Heart right ventricle (tissue), 16 donors: ENCODE results near the gene ZNF408. TPM values are rescaled to one million over a fixed set of nuclear protein-coding genes. Genes with fewer than 3 reads are reported as not detected.
"Not testable (repeated sequence)": the region's sequence is repeated elsewhere in the genome, so short reads cannot be mapped to it uniquely, and the experiment has no call there.

ENCODE experiments used
- ATAC-seq, 8 donors: fragments of 200-7000 bp; cut with Tn5 transposase; one replicate each; pipeline ENCODE4 v1.9.1; 2020; ENCODE audit warnings: mild to moderate bottlenecking in 8 of 8, moderate library complexity in 8 of 8, moderate number of reproducible peaks in 1 of 8
- DNase-seq, 2 donors: peaks; one replicate each; pipeline ENCODE4 v3.0.0-alpha.2; 2020
- H3K27ac ChIP-seq, 10 donors: fragments of 200-600 bp; sonication (generic) in 2 of 10; one replicate each; pipeline versions ENCODE4 v1.5.0 to v1.8.0; 2020 to 2022; ENCODE audit warnings: mild to moderate bottlenecking in 3 of 10
- H3K27me3 ChIP-seq, 7 donors: fragments of 200-600 bp; one replicate each; pipeline ENCODE4 v1.8.0; 2021 to 2022; ENCODE audit warnings: mild to moderate bottlenecking in 2 of 7
- H3K36me3 ChIP-seq, 9 donors: fragments of 200-600 bp; sonication (generic) in 1 of 9; one replicate each; pipeline versions ENCODE4 v1.5.0 to v1.8.0; 2020 to 2022; ENCODE audit warnings: mild to moderate bottlenecking in 2 of 9
- H3K4me1 ChIP-seq, 9 donors: fragments of 200-600 bp; sonication (generic) in 1 of 9; one replicate each; pipeline versions ENCODE4 v1.5.0 to v1.8.0; 2020 to 2022; ENCODE audit warnings: mild to moderate bottlenecking in 4 of 9
- H3K4me3 ChIP-seq, 10 donors: fragments of 200-600 bp; sonication (generic) in 2 of 10; one replicate each; pipeline versions ENCODE4 v1.5.0 to v1.8.0; 2020 to 2022; ENCODE audit warnings: mild to moderate bottlenecking in 7 of 10, moderate library complexity in 2 of 10
- H3K9me3 ChIP-seq, 11 donors: fragments of 200-600 bp in 10 of 11; sonication (generic) in 2 of 11; one replicate each; pipeline versions ENCODE4 v1.5.0 to v1.8.0; 2013 to 2022; ENCODE audit warnings: mild to moderate bottlenecking in 2 of 11, control low read depth in 1 of 11, moderate library complexity in 1 of 11
- WGBS, 2 donors: extraction: QIAGEN DNeasy Blood & Tissue Kit; methylation state at CpG; one replicate each; pipeline ENCODE4 v1.1.7; 2013; ENCODE audit warnings: inconsistent platforms in 1 of 2; 5-methylcytosine and 5-hydroxymethylcytosine counted together
- intact Hi-C, 10 donors: fragments of 100-400 bp; cut with DNase I; formaldehyde crosslinking; loops; one replicate each; pipeline versions ENCODE4 v1.11.1 to v1.14.2; 2022
- polyA plus RNA-seq, 2 donors: library from polyadenylated mRNA; stranded (reverse); fragments of 200-250 nt; gene quantifications; one replicate each; pipeline ENCODE4 v1.2.3, GENCODE V29; 2013
- total RNA-seq, 10 donors: library from RNA; stranded (reverse); fragmentation: NEBNext Ultra II Directional in 3 of 10; extraction: Animal tissue kit (Norgen Biotek cat#: 25700) in 3 of 10; gene quantifications; one replicate each; pipeline versions ENCODE4 v1.2.1 to v1.2.4, GENCODE V29; 2021 to 2023
- TF ChIP-seq, protein P1 (sequence below), 9 donors: fragments of 200-600 bp; sonication (generic) in 2 of 9; IDR thresholded peaks; one replicate each; pipeline versions ENCODE4 v1.5.0 to v1.8.0; 2021 to 2022; ENCODE audit warnings: antibody characterized with exemption in 9 of 9, mild to moderate bottlenecking in 5 of 9, moderate library complexity in 1 of 9
- donor health status: Arrhythmogenic right ventricular cardiomyopathy.
- donor health status: ischemic (EF 13 %, LVEDD 7.1; RV severe dilation, severe dysfunction).
- donor health status: healthy with polysubstance abuse.
- donor health status: DM: no; HTN: yes; CAD: no.
- donor health status: DM: no; HTN: no; CAD: no.
- donor health status: ischemic (EF 25% LVEDD 6.9; RV normal size, moderate dysfunction).
- donor health status: ischemic (EF 25% LVEDD 5.7; RV mildly dilated, moderate dysfunction).
- donor health status: healthy.
- donor health status: DM: yes; HTN: yes; CAD: no.
- donor health status: Ischemic cardiomyopathy.
- donor health status: ischemic (EF 35%, LVEDD 5.7; RV mildly dilated, moderate dysfunction).
- donor health status: nonischemic (EF 11% LVEDD 7.7; RV severe dilation, severe dysfunction).
- donor health status: DM: yes; HTN: yes; CAD: no.
- donor health status: PGD.
- donor health status: ischemic (EF 29% LVEDD 5.4; RV normal size, mild dysfunction).
- donor health status: nonischemic (EF 23%, LVEDD 6.1; RV moderate dilation, normal function).

Gene ZNF408
- total and polyA plus RNA-seq, 12 donors: 5.0 to 8.9 (median 6.7) TPM

DNA sequence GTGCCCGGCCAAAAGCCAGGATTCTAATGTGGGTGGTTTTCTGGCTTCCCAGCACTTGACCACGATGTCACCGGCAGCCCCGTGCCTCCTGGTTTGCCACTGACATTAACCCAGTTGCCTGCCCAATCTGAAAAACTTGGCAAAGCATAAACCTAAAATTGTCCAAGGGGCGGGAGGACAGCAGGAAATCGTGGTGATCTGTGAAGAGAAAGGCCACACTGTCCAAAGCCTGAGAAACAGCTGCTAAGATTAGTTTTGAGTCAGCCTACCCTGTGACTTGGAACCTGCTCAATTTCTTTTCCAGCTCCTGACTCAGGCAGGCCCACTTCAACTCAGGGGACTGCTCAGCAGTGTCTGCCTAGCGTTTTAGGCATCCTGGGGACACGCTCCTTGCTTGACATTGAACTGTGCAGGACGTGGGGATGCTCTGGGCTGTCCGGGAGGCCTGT, 10.0 kb downstream of the ZNF408 start:
- no peak overlapping the region for H3K4me3 ChIP-seq
- H3K27me3 ChIP-seq: no peaks in the 10 kb centered on the region
- peaks cover 0 to 28% (median 10%) of the 10 kb centered on the region in 9 donors for H3K36me3 ChIP-seq
- H3K4me1 ChIP-seq: peaks cover 6 to 37% (median 18%) of the 10 kb centered on the region in 9 donors
- DNase-seq (peak; percentile 48 to 86), ATAC-seq (peak; percentile 92 to 98 (median 96))
- intact Hi-C loops: no loop called here
- no peaks in the 10 kb centered on the region for H3K9me3 ChIP-seq
- H3K27ac ChIP-seq: peak overlapping the region; percentile 71 to 95 (median 90)
- 27% methylated on average over 10 of the region's 10 CpGs for WGBS, 2 donors
- TF ChIP-seq, protein P1, sequence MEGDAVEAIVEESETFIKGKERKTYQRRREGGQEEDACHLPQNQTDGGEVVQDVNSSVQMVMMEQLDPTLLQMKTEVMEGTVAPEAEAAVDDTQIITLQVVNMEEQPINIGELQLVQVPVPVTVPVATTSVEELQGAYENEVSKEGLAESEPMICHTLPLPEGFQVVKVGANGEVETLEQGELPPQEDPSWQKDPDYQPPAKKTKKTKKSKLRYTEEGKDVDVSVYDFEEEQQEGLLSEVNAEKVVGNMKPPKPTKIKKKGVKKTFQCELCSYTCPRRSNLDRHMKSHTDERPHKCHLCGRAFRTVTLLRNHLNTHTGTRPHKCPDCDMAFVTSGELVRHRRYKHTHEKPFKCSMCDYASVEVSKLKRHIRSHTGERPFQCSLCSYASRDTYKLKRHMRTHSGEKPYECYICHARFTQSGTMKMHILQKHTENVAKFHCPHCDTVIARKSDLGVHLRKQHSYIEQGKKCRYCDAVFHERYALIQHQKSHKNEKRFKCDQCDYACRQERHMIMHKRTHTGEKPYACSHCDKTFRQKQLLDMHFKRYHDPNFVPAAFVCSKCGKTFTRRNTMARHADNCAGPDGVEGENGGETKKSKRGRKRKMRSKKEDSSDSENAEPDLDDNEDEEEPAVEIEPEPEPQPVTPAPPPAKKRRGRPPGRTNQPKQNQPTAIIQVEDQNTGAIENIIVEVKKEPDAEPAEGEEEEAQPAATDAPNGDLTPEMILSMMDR (IDR thresholded peaks at IDR 0.05): no peak

DNA sequence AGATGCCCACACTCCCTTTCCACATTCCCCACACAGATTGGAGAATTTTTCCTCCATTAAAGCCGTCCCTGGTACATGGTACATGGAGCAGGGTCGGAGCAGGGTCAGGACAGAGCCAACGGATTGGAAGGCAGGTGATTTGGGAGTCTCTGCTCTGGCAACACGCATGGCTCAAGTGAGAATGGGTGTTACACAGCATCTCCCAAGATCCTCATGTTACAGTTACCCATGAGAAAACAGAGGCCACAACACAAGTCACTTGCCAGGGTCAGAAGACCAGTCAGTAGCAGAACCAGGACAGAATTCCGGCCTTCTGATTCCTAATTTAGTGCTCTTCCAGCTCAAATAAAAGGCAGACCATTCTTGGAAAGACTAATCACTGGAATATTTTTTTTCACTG, 10.5 kb downstream of the ZNF408 start:
- Histone ChIP-seq H3K36me3 (peaks cover 0 to 24% (median 5%) of the 10 kb centered on the region in 9 donors), H3K27ac (peak overlapping the region; percentile 71 to 95 (median 90)), H3K4me3 (no peak overlapping the region), H3K4me1 (peaks cover 6 to 37% (median 18%) of the 10 kb centered on the region in 9 donors), H3K9me3 (no peaks in the 10 kb centered on the region), H3K27me3 (no peaks in the 10 kb centered on the region)
- intact Hi-C loops: no loop called here
- peak in 7 of 8 donors; percentile 18 to 63 (median 44) for ATAC-seq
- WGBS, 2 donors: 32 to 45% methylated on average over 5 of the region's 5 CpGs
- TF ChIP-seq, protein P1 (IDR thresholded peaks at IDR 0.05): no peak
- no peak for DNase-seq

DNA sequence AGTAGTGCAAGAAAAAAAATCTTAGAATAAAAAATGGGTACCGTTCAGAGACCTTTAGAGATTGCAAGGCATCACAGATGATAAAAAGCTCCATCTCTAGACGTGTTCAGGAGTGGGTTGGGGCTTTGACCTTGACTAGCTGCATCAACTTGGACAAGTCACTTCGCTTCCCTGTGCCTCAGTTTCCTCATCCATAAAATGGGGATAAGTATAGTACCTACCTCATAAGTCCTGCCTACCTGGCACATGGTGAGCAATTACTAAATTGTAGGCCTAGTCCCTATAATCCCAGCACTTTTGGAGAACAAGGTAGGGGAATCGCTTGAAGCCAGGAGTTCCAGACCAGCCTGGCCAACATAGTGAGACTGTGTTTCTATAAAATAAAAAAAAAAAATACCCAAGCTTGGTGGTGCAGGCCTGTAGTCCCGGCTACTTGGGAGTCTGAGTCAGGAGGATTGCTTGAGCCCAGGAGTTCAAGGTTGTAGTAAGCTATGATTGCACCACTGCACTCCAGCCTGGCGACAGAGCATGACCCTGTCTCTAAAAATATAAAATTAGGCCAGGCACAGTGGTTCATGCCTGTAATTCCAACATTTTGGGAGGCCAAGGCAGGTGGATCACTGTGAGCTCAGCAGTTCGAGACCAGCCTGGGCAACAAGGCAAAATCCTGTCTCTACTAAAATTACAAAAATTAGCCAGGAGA, 12.2 kb downstream of the ZNF408 start:
- Histone ChIP-seq H3K4me1 (peaks cover 6 to 37% (median 18%) of the 10 kb centered on the region in 9 donors), H3K4me3 (no peak overlapping the region), H3K27ac (peak overlapping the region in 6 of 10 donors; percentile 14 to 95 (median 92)), H3K27me3 (no peaks in the 10 kb centered on the region), H3K9me3 (no peaks in the 10 kb centered on the region), H3K36me3 (peaks cover 0 to 9% (median 0%) of the 10 kb centered on the region in 9 donors)
- WGBS, 2 donors: 89 to 93% methylated on average over 7 of the region's 7 CpGs
- TF ChIP-seq, protein P1 (IDR thresholded peaks at IDR 0.05): no peak
- intact Hi-C loops: no loop called here
- DNase-seq (no peak), ATAC-seq (no peak)

DNA sequence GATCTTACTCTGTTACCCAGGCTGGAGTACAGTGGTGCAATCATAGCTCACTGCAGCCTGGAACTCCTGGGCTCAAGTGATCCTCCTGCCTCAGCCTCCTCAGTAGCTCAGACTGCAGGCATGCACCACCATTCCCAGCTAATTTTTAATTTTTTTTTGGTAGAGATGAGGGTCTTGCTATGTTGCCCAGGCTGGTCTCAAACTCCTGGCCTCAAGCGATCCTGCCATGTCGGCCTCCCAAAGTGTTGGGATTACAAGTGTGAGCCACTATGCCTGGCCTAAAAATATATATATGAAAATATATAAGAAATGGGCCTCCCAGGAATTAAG, 17.0 kb downstream of the ZNF408 start:
- H3K27ac ChIP-seq, intact Hi-C loops, H3K4me3 ChIP-seq, H3K27me3 ChIP-seq, ATAC-seq, DNase-seq, H3K9me3 ChIP-seq, H3K4me1 ChIP-seq, H3K36me3 ChIP-seq: not testable (repeated sequence)
- WGBS, 2 donors: 97 to 98% methylated on average over 2 of the region's 2 CpGs
